ENCODE data around the gene STK10. TPM values are rescaled to one million over a fixed set of nuclear protein-coding genes. Genes with fewer than 3 reads are reported as not detected.
A peak's percentile ranks its signal among the peaks of the same experiment; 100 is the strongest.

STK10 gene
- total RNA-seq, 4 donors from 2014 or later = 5.4 to 18.3 (median 5.7) TPM

DNA sequence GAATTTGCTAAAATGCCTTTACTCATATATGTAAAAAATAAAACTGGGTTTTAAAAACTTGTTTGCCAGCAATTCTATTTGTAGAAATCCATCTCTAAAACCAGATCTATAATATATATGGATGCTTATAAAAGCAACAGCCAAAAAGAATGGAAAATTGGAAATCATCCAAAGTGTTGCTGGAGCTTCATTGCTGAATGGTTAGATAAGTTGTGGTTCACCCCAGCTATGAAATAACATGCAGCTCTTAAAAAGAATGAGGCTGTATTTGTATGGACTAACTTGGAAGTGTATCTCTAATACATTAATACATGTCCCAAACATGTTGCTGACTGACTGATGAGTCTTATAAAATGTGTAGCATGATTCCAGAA is 76.2 kb downstream of the STK10 start:
- Histone ChIP-seq H3K4me1 (peaks cover 26 to 27% of the 10 kb centered on the region in 2 donors), H3K36me3 (peaks cover 0 to 7% of the 10 kb centered on the region in 2 donors), H3K9me3 (no peaks in the 10 kb centered on the region), H3K27ac (peak overlapping the region in 1 of 4 donors; percentile 43), H3K4me3 (no peak overlapping the region), H3K27me3 (no peaks in the 10 kb centered on the region)
- DNase-seq (no peak), ATAC-seq (no peak)
- in situ Hi-C loops (cut with MboI; ENCODE audit: low sequenced_read_pairs in 4 of 4) = loop anchor here in 3 of 4 donors (5.0 kb wide), 3 partner anchors 75 to 180 kb away; partner anchors contain the start of genes EFCAB9 (in 1 of the 3) and STK10 (in 1 of the 3)
- TF ChIP-seq, protein P1, sequence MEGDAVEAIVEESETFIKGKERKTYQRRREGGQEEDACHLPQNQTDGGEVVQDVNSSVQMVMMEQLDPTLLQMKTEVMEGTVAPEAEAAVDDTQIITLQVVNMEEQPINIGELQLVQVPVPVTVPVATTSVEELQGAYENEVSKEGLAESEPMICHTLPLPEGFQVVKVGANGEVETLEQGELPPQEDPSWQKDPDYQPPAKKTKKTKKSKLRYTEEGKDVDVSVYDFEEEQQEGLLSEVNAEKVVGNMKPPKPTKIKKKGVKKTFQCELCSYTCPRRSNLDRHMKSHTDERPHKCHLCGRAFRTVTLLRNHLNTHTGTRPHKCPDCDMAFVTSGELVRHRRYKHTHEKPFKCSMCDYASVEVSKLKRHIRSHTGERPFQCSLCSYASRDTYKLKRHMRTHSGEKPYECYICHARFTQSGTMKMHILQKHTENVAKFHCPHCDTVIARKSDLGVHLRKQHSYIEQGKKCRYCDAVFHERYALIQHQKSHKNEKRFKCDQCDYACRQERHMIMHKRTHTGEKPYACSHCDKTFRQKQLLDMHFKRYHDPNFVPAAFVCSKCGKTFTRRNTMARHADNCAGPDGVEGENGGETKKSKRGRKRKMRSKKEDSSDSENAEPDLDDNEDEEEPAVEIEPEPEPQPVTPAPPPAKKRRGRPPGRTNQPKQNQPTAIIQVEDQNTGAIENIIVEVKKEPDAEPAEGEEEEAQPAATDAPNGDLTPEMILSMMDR (IDR thresholded peaks at IDR 0.05 in 4 of 5, conservative IDR thresholded peaks at IDR 0.05 in 1 of 5) = no peak
- TF ChIP-seq POLR2A (IDR thresholded peaks at IDR 0.05) = no peak
- intact Hi-C loops (cut with DNase I; ENCODE audit: low total_unique reads) = no loop called here

DNA sequence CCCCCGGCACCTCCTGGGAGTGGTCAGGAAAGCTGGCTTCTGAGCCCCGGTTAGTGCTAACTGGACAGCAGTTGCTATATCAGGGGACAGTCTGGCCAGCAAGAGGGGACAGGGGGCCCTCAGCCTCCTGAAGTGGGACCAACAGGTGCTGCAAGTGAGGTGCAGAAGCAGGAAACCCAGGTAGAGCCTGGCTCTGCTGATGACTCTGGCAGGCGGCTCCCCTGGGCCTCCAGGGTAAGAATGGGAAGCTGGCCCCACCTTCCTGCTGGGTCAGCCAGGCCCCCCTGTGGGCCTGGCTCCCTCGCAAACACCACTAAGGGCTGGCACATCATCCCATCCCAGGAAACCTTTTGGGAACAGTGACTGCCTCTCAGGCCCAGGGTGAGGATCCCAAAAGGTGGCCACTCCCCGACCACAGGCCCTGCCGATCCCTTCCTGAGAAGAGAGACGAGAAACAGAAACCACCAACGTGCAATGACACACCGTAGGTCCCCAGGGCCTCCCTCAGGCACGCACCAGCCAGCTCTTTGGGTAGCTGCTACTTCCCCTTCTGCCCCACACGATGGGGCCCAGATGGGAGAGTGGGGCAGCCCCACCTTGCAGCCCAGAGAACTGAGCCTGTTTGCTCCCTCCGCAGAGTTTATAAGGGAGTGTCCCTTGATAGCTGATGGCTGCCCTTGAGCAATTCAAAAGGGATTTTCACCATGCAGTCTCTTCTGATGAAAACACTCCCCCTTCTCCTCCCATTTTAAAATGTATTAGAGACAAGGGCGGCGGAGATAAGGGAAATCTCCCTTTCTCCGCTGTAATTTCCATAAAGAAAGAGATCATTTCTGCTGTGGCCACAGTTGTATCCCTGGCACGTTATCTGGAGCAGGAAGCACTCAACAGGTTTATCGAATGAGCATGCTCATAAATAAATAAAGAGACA is 76.8 kb downstream of the STK10 start:
- Histone ChIP-seq H3K4me1 (peaks cover 28 to 31% of the 10 kb centered on the region in 2 donors), H3K4me3 (peak overlapping the region in 2 of 4 donors; percentile 8 to 15), H3K27me3 (no peaks in the 10 kb centered on the region), H3K9me3 (no peaks in the 10 kb centered on the region), H3K27ac (peak overlapping the region in 3 of 4 donors; percentile 42 to 45 (median 43)), H3K36me3 (peaks cover 0 to 3% of the 10 kb centered on the region in 2 donors)
- TF ChIP-seq, protein P1 (IDR thresholded peaks at IDR 0.05 in 4 of 5, conservative IDR thresholded peaks at IDR 0.05 in 1 of 5) = no peak
- TF ChIP-seq POLR2A (IDR thresholded peaks at IDR 0.05) = no peak
- DNase-seq (no peak), ATAC-seq (no peak)
- in situ Hi-C loops (cut with MboI; ENCODE audit: low sequenced_read_pairs in 4 of 4) (loop anchor here in 3 of 4 donors (5.0 kb wide), 3 partner anchors 76 to 181 kb away; partner anchors contain the start of genes EFCAB9 (in 1 of the 3) and STK10 (in 1 of the 3)), intact Hi-C loops (cut with DNase I; ENCODE audit: low total_unique reads) (no loop called here)

DNA sequence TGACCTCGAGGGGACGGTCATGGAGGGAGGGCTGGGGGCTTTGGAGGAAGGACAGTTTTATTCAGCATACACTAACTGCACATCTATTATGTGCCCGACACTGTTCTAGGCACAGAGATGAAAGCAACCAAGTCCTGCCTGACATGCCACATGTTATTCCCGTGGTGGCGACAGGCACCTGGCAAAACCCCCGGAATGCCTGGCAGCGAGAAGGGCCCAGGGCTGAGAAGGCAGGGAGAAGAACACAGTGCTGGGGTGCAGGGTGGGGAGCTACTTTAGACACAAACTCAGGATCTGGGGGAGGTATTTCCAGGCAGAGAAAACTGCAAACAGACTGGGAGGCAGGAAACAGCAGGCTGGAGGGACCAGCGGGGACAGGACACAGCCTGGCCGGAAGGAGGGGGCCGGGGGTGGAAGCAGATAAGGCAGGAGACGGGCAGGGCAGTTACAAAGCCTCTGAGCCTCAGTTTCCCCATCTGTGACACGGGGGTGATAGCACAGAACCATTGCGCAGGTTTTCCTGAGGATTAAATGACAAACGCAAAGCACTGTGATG is 77.7 kb downstream of the STK10 start:
- H3K4me1 ChIP-seq = peaks cover 28 to 31% of the 10 kb centered on the region in 2 donors
- no peak for TF ChIP-seq POLR2A (IDR thresholded peaks at IDR 0.05)
- TF ChIP-seq, protein P1 (IDR thresholded peaks at IDR 0.05 in 4 of 5, conservative IDR thresholded peaks at IDR 0.05 in 1 of 5) = no peak
- ATAC-seq (no peak), DNase-seq (no peak)
- H3K27ac ChIP-seq = peak overlapping the region in 3 of 4 donors; percentile 42 to 45 (median 43)
- H3K27me3 ChIP-seq = no peaks in the 10 kb centered on the region
- H3K36me3 ChIP-seq = no peaks in the 10 kb centered on the region
- in situ Hi-C loops (cut with MboI; ENCODE audit: low sequenced_read_pairs in 4 of 4) = loop anchor here in 3 of 4 donors (5.0 kb wide), 3 partner anchors 77 to 182 kb away; partner anchors contain the start of genes EFCAB9 (in 1 of the 3) and STK10 (in 1 of the 3)
- no peaks in the 10 kb centered on the region for H3K9me3 ChIP-seq
- intact Hi-C loops (cut with DNase I; ENCODE audit: low total_unique reads) = no loop called here
- H3K4me3 ChIP-seq = no peak overlapping the region

DNA sequence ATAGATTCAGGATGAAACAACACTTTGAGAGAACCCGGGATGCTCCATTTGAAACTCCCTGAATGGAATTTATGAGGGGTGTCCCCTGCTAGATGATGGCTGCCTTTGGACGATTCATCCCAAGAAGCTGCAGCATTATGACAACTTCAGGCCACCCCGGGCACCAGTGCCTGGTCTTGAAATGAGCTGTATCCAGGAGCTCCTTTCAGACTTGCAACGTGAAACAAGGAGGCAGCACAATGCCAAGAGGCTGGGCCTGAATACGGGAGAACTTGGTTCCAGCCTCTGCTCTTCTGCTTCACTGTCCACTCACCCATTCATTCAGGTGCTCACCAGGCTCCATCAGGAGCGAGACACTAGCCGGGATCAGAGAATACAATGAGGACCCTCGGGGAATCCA is 78.3 kb downstream of the STK10 start:
- Histone ChIP-seq H3K27ac (no peak overlapping the region), H3K27me3 (no peaks in the 10 kb centered on the region), H3K4me3 (no peak overlapping the region), H3K36me3 (no peaks in the 10 kb centered on the region), H3K9me3 (no peaks in the 10 kb centered on the region), H3K4me1 (peaks cover 28 to 31% of the 10 kb centered on the region in 2 donors)
- in situ Hi-C loops (cut with MboI; ENCODE audit: low sequenced_read_pairs in 4 of 4) = loop anchor here (5.0 to 10.0 kb wide), 5 partner anchors 78 to 185 kb away; partner anchors contain the start of genes EFCAB9 (in 2 of the 4) and STK10 (in 1 of the 4)
- intact Hi-C loops (cut with DNase I; ENCODE audit: low total_unique reads) = no loop called here
- TF ChIP-seq, protein P1 (IDR thresholded peaks at IDR 0.05 in 4 of 5, conservative IDR thresholded peaks at IDR 0.05 in 1 of 5) = no peak
- DNase-seq (no peak), ATAC-seq (no peak)
